8988T (cell line): Measurements from ENCODE around the gene NDUFB10.
"Not testable (repeated sequence)": the region's sequence is repeated elsewhere in the genome, so short reads cannot be mapped to it uniquely, and the experiment has no call there.

Experiments
- DNase-seq: peaks from one replicate; pipeline ENCODE4 v3.0.0; 2011

Gene NDUFB10

GRCh38 chr16:1959269-1960039 is at the start of gene NDUFB10:
Gene NDUFB10 (plus strand): TSS chr16:1959538. CDS start chr16:1959625, 87 bp downstream.
- peak; percentile 70 for DNase-seq

- DNase-seq, result peak; percentile 11
Measured at GRCh38 chr16:1909561-1910231, 49.6 kb upstream of the NDUFB10 start.

- no peak for DNase-seq
Measured at GRCh38 chr16:1911467-1912214, 47.7 kb upstream of the NDUFB10 start.

- no peak for DNase-seq
Measured at GRCh38 chr16:1912215-1912543, 47.2 kb upstream of the NDUFB10 start.

- no peak for DNase-seq
Measured at GRCh38 chr16:1913327-1914083, 45.8 kb upstream of the NDUFB10 start.

- DNase-seq, result no peak
Measured at GRCh38 chr16:1914084-1914608, 45.2 kb upstream of the NDUFB10 start.

GRCh38 chr16:1914988-1915387 is 44.4 kb upstream of the NDUFB10 start:
- no peak for DNase-seq

GRCh38 chr16:1915732-1916639 is 43.4 kb upstream of the NDUFB10 start:
- no peak for DNase-seq

- DNase-seq, result no peak
Measured at GRCh38 chr16:1916640-1916990, 42.7 kb upstream of the NDUFB10 start.

GRCh38 chr16:1917056-1917664 is 42.2 kb upstream of the NDUFB10 start:
- no peak for DNase-seq

GRCh38 chr16:1917665-1918350 is 41.5 kb upstream of the NDUFB10 start:
- no peak for DNase-seq

- DNase-seq, result no peak
Measured at GRCh38 chr16:1918351-1919326, 40.7 kb upstream of the NDUFB10 start, which contains the start of gene HS3ST6. Gene HS3ST6 (minus strand): TSS chr16:1918415. CDS start chr16:1918323, 92 bp downstream.

- no peak for DNase-seq
Measured at GRCh38 chr16:1919327-1919998, 39.9 kb upstream of the NDUFB10 start.

GRCh38 chr16:1920122-1920521 is 39.2 kb upstream of the NDUFB10 start:
- DNase-seq, result not testable (repeated sequence)

- DNase-seq, result no peak
Measured at GRCh38 chr16:1920727-1921171, 38.6 kb upstream of the NDUFB10 start.

GRCh38 chr16:1922357-1922756 is 37.0 kb upstream of the NDUFB10 start:
- no peak for DNase-seq

- DNase-seq, result peak; percentile 63
Measured at GRCh38 chr16:1923299-1924034, 35.9 kb upstream of the NDUFB10 start.

GRCh38 chr16:1924095-1924494 is 35.2 kb upstream of the NDUFB10 start:
- DNase-seq, result no peak
